ENCODE measurements around the gene HNRNPU.

Gene HNRNPU

DNA sequence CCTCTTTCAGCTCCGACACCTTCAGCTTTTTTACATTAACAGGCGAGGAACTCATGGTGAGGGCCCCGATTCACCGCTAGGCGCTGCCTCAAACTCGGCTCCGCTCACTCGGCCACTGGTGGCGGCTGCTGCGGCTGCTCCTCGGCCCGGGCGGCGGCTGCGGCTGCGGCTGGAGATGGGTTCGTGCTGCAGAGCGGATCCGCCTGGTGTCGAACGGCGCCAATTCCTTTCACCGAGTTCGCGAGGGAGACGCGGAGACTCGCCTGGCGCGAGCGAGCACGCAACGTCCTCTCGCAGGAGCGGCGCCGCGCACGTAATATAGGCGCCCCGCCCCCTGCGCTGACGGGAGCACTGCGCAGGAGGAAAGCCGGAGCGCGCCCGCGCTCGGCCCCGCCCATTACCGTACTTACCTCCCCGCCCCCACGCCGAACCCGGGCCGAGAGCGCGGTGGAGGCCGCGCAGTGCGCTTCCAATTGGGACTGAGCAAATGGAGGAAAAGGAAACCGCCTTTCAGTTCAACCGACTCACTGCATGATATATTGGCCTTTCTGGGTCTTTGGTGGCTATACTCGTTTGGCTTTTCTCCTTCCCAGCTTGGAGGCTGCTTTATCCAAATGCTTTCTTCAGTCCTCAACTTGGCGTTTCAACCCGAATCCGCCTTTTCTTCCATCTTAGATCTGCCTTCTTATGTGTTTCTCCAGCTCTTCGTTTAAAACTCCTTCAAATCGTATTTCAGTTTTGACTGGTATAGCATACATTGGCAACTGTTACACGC lies at the start of gene HNRNPU:
TSS of gene HNRNPU (minus strand) at position 291 of the 775 bp plus-strand sequence. CDS start at position 55, 236 bp downstream.
- DNase-seq = peak; percentile 99

DNA sequence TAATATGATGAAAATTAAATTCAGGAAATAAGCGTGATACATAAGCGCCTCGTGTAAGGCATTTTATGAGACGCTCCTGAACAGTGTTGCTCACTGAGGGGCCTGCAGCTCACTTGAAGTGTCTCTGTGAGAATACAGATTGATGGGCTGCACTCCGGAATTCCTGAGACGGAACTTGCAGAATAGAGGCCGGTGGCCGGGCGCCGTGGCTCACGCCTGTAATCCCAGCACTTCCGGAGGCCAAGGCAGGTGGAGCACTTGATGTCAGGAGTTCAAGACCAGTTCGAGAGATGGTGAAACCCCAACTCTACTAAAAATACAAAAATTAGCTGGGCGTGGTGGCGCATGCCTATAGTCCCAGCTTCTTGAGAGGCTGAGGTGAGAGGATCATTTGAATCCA lies 49.5 kb upstream of the HNRNPU start:
- no peak for DNase-seq

DNA sequence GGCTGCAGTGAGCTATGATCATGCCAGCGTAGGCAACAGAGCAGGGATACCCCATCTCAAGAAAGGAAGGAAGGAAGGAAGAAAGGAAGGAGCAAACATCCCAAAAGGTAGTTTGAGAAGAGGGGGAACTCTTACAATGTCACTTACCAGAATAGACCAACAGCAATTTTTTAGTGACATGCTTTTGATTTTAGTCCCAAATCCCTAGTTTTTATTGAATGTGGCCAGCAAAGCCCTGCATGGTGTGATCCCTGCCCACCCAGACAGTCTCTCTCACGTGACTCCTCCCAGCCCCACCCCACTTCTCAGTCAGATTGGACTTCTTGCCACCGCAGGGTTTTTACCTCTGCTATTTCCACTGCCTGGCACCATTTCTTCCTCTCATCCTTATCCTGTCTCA lies 39.8 kb upstream of the HNRNPU start:
- DNase-seq = no peak

- no peak for DNase-seq
Observed at GRCh38 chr1:244901400-244902015, 37.2 kb upstream of the HNRNPU start.

GRCh38 chr1:244897476-244898254 lies 33.3 kb upstream of the HNRNPU start:
- no peak for DNase-seq

DNA sequence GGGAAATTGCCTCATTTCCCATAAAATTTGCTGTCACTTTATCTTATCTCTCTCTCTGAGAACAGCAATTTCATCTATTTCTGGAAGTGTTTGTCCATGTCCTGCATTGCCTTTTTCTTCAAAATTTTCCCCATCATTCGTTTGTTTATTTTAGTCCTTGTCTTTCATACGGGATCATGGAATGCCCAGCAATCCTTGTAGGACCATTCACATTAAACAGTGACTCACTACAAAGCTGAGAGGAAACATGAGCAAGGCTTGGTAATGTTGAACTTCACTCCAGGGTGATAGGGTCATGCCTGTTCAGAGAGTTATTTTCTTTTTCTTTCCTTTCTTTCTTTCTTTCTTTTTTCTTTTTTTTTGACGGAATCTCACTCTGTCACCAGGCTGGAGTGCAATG lies 32.2 kb upstream of the HNRNPU start:
- DNase-seq = no peak

DNA sequence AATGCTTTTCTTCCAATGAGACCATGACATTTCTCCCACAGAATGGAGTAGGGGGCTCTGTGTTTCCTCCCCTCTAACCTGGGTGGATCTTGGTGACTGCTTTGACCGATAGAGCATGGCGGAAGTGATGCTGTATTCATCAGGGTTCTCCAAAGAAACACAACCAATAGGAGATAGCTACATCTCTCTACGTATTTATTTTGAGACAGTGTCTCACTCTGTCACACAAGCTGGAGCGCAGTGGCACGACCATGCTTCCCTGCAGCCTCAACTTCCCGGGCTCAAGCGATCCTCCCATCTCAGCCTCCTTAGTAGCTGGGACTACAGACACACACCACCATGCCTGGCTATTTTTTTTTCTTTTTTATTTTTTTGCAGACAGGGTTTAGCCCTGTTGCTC lies 29.5 kb upstream of the HNRNPU start:
- DNase-seq = no peak

DNA sequence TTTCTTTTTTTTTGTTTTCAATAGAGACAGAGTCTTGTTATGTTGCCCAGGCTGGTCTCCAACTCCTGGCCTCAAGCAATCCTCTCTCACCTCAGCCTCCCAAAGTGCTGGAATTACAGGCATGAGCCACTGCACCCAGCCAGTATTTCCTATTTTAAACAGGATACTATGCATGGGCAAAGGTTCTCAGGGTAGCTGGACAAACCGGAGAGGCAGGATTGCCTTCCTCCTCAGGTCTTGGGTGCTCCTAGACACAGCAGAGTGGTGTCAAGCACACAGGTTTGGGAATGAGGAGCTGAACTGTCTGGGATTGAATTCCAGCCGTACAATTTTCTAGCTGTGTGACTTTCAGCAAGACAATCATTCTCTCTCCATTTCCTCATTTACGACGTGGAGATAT lies 22.9 kb upstream of the HNRNPU start:
- no peak for DNase-seq

DNA sequence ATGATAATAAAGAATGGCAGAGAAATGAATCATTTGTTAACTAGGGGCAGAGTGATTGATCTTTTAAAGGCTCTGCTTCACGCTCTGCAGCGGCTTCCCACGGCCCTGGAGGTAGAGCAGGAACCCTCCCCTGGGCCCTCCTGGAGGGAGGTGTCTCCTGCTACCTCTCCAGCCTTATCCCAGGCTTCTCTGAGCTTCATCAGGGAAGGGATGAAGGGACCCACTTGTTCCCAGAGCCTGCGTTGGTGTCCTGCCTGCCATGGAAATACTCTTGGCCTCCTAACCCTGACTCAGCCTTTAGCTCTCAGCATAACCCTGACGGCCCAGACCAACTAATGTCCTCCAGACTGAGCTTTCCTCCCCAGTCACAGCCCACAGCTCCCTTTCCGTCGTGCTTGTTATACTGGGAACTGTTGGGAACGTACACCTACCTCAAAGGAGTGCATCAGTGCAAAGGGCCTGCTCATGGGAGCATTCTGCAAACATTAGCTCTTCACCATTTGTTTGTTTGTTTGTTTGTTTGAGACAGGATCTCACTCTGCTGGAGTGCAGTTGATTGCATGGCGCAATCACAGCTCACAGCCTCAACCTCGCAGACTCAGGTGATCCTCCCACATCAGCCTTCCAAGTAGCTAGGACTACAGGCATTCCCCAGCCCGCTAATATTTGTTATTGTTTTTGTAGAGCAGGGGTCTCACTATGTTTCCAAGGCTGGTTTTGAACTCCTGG lies 17.4 kb upstream of the HNRNPU start:
- no peak for DNase-seq

DNA sequence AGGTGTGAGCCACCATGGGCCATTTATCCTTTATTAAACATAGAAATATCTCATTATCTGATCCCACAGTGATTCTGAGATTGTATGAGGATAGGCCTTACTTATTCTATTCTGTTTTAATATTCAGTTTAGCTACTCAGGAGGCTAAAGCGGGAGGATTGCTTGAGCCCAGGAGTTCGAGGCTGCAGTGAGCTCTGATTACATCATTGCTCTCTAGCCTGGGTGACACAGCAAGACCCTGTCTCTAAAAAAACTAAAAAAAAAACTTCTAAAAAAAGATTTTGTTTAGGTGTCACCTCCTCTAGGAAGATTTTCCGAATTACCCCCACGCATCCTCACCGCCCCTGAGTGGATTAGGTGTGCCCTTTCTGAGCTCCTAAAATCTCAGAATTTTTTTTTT lies 14.3 kb upstream of the HNRNPU start:
- no peak for DNase-seq

- no peak for DNase-seq
Observed at GRCh38 chr1:244876228-244876910, 12.0 kb upstream of the HNRNPU start.

- no peak for DNase-seq
Observed at GRCh38 chr1:244874974-244875579, 10.7 kb upstream of the HNRNPU start.

- DNase-seq = no peak
Observed at GRCh38 chr1:244869950-244870349, 5.6 kb upstream of the HNRNPU start.

- no peak for DNase-seq
Observed at GRCh38 chr1:244869364-244869827, 5.1 kb upstream of the HNRNPU start.

- DNase-seq = no peak
Observed at GRCh38 chr1:244868484-244869363, 4.4 kb upstream of the HNRNPU start.

DNA sequence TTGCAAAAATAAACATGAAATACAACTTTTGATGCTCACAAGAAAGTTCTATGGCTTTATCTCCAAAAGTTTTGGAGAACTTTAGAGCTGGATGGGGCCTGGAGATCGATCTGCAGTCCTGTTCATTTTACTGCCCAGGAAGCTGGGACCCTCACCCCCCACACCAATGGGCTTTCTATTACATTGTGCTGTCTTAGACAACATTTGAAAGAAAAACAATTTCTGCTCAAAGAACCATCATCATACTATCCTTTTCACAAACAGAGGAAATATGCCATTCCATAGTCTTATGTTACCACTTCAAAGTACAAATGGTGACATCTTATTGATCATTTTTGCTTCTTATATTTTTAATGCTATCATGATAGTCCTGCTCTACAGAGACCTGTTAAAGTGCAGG lies 2.0 kb upstream of the HNRNPU start:
- DNase-seq = no peak

GRCh38 chr1:244865820-244866219 lies 1.5 kb upstream of the HNRNPU start:
- DNase-seq = no peak

DNA sequence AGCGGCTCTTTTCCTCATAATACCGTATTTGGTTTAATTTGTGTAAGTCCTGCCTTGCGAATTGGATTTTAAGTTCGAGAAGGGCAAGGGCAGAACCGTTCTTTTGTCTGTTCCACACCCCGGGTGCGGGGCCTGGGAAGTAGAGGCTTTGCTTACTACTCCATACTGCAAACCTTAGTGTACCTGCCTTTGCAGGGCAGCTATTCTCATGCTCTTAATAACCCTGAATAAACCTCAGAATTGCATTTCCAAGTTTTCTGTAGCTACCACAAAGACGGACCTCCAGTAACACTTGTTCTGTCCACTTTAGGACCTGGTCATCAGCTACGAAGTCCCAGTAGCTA lies 657 bp upstream of the HNRNPU start:
- DNase-seq = peak; percentile 77

DNA sequence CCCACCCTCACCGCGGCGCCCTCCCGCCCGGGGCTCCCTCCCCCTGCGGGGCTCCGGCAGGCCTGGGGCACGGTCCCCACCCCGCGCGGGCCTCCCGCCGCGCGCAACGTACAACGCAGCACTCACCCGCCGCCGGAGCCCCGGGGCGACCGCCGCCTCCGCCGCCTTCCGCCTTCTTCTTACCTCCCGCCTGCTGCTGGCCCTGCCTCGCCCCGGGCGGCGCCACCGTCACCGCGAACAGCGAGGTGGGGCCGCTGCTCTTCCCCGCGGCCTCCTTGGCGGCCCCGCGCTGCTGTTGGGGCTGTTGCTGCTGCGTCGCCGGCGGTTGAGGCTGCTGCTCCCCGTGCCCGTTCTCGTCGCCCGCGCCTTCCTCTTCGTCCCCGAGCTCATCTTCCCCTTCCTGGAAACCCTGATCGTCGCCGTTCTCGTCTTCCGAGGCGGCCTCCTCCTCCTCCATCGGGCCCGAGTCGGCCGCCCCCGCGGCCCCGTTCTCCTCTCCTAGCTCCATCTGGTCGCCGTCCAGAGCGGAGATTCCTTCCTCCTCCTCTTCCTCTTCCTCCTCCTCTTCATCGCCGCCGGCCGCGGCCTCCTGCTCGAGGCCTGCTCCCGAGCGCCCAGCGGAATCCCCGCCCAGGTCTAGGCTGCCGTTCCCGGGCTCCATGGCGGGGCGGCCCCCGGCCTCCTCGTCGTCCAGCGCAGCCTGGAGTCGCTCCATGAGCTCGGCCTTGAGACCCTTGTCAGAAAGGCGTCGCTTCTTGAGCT lies 671 bp downstream of the HNRNPU start:
- peak; percentile 60 for DNase-seq

Data from right forelimb (tissue), 1 donor.